SU-DHL-6 (cell line): ENCODE data around the gene COL18A1.

Source experiments
- EZH2phosphoT487 ChIP-seq: fragments of 200-600 bp; sonication (generic), shearing (Covaris generic); conservative IDR thresholded peaks from 2 replicates; pipeline ENCODE4 v1.6.1; 2018; ENCODE audit warnings: mild to moderate bottlenecking, antibody characterized with exemption, low read length, moderate library complexity, mixed read lengths
- TF ChIP-seq, protein P1 (sequence below): fragments of 200-600 bp; sonication (generic); IDR thresholded peaks from one replicate; pipeline ENCODE4 v1.5.1; 2017; ENCODE audit warnings: antibody characterized with exemption, mild to moderate bottlenecking, low read length, moderate library complexity; ENCODE audit not compliant: insufficient read depth, poor library complexity, severe bottlenecking

DNA sequence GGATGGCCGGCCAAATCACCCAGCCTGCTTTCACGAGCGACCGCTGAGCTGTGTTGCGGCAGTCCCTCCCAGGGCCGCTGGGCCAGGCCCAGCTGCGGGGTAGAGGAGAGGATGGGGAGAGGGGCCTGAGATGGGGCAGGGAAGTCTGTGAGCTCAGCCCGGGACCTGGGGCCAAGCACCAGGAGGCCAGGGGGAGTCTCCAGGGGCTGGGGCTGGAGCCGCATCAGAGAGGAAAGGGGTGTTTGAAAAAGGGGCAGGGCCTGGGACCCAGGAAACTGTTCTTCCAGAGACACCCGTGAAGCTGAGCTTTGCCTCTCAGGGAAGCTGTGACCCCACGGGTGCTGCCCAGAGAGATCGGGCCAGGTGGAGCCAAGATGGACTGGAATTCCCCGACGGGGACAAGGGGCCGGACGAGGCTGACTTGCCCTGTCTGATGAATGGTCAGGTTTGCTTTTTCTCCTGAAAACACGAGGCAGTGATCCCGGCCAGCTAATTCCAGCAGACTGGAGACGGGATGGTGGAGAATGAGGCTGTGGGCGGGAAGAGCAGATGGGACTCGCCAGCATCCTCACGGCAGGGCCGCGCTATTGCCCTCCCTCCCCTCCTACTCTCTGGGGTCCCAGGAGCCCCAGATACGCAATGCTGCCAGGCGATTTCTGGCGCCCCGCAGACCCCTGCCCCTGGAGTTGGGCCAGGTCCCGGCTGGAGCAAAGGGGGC is 40.3 kb upstream of the COL18A1 start:
- TF ChIP-seq, protein P1, sequence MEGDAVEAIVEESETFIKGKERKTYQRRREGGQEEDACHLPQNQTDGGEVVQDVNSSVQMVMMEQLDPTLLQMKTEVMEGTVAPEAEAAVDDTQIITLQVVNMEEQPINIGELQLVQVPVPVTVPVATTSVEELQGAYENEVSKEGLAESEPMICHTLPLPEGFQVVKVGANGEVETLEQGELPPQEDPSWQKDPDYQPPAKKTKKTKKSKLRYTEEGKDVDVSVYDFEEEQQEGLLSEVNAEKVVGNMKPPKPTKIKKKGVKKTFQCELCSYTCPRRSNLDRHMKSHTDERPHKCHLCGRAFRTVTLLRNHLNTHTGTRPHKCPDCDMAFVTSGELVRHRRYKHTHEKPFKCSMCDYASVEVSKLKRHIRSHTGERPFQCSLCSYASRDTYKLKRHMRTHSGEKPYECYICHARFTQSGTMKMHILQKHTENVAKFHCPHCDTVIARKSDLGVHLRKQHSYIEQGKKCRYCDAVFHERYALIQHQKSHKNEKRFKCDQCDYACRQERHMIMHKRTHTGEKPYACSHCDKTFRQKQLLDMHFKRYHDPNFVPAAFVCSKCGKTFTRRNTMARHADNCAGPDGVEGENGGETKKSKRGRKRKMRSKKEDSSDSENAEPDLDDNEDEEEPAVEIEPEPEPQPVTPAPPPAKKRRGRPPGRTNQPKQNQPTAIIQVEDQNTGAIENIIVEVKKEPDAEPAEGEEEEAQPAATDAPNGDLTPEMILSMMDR: no peak
- no peak for TF ChIP-seq EZH2phosphoT487
